ENCODE measurements around the gene MANEAL. TPM values are rescaled to one million over a fixed set of nuclear protein-coding genes. Genes with fewer than 3 reads are reported as not detected.

MANEAL gene, protein sequence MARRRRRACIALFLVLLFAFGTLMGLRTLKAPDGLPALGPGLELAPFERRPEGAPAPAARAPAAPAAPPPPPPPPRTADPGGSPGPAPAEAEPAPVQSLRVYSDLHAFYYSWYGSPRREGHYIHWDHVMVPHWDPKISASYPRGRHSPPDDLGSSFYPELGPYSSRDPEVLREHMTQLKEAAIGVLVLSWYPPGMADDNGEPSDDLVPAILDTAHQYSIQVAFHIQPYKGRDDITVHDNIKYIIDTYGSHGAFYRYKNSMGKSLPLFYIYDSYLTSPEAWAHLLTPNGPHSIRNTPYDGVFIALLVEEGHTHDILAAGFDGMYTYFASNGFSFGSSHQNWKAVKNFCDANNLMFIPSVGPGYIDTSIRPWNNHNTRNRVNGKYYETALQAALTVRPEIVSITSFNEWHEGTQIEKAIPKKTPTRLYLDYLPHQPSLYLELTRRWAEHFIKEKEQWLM
- total RNA-seq (3.3 TPM), polyA plus RNA-seq (3.1 TPM)

DNA sequence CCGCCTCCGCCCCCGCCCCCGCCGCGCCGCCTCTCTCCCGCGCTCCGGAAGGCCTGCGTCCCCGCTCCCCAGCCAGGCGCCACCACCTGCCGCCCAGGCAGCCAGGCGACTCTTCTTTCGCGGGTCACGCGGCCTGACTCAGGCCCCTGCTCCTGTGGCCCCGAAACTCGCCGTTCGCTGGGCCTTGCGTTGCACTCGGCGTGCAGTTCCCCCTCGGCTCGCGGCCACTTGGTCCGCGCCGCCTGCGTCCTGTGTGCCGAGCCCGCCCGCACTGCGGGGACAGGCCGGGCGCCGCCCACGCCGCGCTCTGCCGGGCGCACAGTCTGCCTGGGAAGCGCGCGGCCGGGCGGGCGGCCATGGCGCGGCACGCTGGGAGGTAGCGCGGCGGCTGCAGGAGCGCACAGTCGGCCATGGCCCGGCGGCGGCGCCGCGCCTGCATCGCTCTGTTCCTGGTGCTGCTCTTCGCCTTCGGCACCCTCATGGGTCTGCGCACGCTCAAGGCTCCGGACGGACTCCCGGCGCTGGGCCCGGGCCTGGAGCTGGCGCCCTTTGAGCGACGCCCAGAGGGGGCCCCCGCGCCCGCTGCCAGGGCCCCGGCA lies at the start of gene MANEAL:
TSS of gene MANEAL (plus strand) at position 75 of the 599 bp plus-strand sequence. CDS start at position 411, 336 bp downstream.
- WGBS: under 1% methylated on average over 80 of the region's 82 CpGs
- Histone ChIP-seq H3K27ac (ENCODE audit: low read depth) (no peak within 1 kb of the TSS), H3K4me3 (ENCODE audit: low read depth, low read length) (peak within 1 kb of the TSS; percentile 68), H3K36me3 (ENCODE audit: insufficient read depth) (no peaks in the 10 kb centered on the region), H3K4me1 (ENCODE audit: insufficient read depth) (peaks cover 5% of the 10 kb centered on the region)
- no peak for DNase-seq (ENCODE audit: extremely low spot score)

DNA sequence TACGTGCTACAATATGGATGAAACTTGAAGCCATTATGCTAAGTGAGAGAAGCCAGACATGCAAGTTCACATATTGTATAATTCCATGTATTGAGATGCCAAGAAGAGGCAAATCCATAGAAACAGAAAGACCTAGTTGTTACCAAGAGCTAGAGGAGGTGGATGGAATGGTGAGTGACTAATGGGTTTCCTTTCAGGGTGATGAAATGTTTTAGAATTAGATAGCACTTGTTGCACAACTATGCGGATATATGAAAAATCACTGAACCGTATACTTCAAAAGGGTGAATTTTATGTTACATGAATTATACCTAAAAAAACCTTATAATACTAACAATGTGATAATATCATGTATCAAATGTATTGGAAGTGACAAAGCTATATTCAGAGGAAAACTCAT lies 46.8 kb upstream of the MANEAL start:
- Histone ChIP-seq H3K4me1 (ENCODE audit: insufficient read depth) (no peaks in the 10 kb centered on the region), H3K4me3 (ENCODE audit: low read depth, low read length) (no peak overlapping the region), H3K27ac (ENCODE audit: low read depth) (no peak overlapping the region), H3K36me3 (ENCODE audit: insufficient read depth) (no peaks in the 10 kb centered on the region)
- no peak for DNase-seq (ENCODE audit: extremely low spot score)
- 94% methylated on average over 3 of the region's 3 CpGs for WGBS

DNA sequence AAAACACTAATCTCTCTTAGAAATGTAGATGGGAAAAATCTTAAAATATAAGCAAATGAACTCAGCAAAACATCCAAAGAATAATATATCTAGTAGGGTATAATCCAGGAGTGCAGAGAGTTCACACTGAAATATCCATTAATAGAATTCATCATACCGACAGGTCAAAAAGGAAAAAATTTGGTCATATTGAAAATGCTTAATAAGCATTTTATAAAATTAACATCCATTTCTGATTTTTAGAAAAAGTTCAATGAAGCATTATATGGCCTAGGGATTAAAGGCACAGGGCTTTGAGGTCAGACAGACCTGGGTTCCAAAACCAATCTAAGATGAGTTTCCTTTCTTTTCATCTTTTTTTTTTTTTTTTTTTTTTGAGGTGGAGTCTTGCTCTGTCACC lies 45.1 kb upstream of the MANEAL start:
- H3K27ac ChIP-seq (ENCODE audit: low read depth): no peak overlapping the region
- H3K4me1 ChIP-seq (ENCODE audit: insufficient read depth): no peaks in the 10 kb centered on the region
- WGBS: 90% methylated on average over 1 of the region's 1 CpG
- no peak overlapping the region for H3K4me3 ChIP-seq (ENCODE audit: low read depth, low read length)
- DNase-seq (ENCODE audit: extremely low spot score): no peak
- no peaks in the 10 kb centered on the region for H3K36me3 ChIP-seq (ENCODE audit: insufficient read depth)

DNA sequence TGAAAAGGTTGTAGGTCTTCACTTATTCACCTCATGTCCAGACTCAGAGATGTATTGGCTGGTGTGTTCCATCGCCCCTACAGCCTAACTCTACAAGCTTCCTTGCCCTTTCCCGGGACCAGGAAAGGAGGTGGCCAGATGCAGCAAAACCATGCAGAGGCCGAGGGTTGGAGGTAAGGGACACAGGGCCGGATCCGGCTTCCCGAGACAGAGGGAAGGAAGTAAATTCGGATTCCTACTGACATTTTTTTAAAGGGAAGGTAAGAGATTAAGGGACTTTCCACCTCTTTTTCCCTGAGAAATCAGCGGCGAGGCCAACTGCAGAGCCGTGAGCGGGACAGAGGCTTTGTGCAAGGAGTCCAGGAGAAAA lies 41.4 kb upstream of the MANEAL start:
- Histone ChIP-seq H3K27ac (ENCODE audit: low read depth) (no peak overlapping the region), H3K4me1 (ENCODE audit: insufficient read depth) (no peaks in the 10 kb centered on the region), H3K4me3 (ENCODE audit: low read depth, low read length) (peak overlapping the region; percentile 48), H3K36me3 (ENCODE audit: insufficient read depth) (no peaks in the 10 kb centered on the region)
- 24% methylated on average over 11 of the region's 11 CpGs for WGBS
- no peak for DNase-seq (ENCODE audit: extremely low spot score)

DNA sequence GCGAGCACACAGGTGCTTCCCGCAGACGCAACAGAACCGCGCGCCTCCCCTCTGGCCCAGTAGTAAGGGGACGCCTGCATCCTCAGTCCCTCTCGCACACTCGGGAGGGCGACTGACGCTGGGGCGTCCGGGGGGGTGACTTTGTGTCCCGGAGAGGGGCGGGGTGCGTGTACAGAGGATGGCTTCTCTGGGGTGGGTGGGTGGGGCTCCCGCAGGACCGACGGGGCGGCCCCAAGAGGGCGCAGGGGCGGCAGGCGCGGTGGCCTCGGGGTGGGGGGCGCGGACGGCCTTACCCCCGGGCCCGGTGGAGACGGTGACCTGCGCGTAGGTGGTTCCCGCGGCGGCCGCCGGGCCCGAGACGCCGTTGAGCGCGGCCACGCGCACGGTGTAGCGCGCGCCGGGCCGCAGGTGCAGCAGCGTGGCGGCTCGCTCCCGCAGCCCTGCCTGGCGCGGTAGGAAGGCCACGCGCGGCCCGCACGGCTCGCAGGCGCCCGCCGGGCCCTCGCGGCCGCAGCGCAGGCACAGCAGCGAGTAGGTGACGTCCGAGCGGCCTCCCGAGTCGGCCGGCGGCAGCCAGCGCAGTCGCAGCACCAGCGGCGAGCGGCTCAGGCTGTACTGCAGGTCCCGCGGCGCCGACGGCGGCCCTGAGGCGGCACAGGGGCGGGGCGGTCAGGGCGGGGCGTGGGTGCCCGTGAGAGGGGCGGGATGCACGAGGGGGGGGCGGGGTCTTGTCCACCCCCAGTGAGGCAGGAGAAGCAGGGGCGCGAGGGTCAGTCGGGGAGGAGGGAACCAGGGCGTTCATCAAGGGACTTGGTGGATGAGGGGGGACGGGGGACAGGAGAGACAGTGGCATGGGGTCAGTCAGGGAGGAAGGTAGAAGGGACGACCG lies 40.8 kb upstream of the MANEAL start:
- peak overlapping the region; percentile 48 for H3K4me3 ChIP-seq (ENCODE audit: low read depth, low read length)
- no peaks in the 10 kb centered on the region for H3K4me1 ChIP-seq (ENCODE audit: insufficient read depth)
- no peaks in the 10 kb centered on the region for H3K36me3 ChIP-seq (ENCODE audit: insufficient read depth)
- WGBS: 2% methylated on average over 105 of the region's 105 CpGs
- H3K27ac ChIP-seq (ENCODE audit: low read depth): no peak overlapping the region
- DNase-seq (ENCODE audit: extremely low spot score): no peak

DNA sequence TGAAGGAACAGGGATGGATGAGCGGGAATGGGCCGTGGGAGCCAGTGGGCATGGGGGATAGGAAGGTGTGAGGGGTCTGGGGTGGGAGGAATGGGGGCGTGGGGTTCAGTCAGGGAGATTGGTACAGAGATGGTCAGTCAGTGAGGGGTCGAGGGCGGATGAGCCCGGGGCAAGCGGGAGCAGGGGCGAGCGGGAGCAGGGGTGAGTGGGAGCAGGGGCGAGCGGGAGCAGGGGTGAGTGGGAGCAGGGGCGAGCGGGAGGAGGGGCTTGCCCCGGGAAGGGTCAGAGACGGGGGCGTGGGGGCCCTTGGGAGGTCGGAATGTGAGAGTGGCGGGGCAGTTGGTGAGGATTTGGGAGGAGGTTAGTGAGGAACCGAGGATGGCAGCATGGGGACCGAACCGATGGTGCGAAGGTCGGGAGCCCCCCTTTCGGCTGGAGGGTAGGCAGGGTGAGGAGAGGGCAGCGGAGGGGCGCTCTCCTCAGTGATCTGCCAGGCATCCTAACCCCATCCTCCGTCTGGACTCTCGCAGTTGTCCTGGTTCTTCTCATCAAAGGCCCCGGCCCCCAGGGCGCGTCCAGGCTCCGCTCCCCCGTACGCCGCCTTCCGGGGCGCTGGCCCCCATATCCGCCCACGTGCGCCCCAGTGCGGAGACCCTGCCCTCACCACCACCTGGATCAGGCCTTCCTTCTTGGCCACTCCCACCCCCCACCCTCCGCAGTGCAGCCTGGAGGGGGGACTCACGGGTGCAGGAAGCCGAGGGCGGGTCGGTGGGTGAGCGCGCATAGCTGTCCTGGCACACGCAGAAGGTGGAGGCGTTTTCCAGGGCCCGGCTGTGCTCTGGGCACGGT lies 40.0 kb upstream of the MANEAL start:
- no peaks in the 10 kb centered on the region for H3K36me3 ChIP-seq (ENCODE audit: insufficient read depth)
- no peak for DNase-seq (ENCODE audit: extremely low spot score)
- WGBS: 6% methylated on average over 52 of the region's 52 CpGs
- H3K4me1 ChIP-seq (ENCODE audit: insufficient read depth): no peaks in the 10 kb centered on the region
- H3K4me3 ChIP-seq (ENCODE audit: low read depth, low read length): peak overlapping the region; percentile 48
- H3K27ac ChIP-seq (ENCODE audit: low read depth): no peak overlapping the region

DNA sequence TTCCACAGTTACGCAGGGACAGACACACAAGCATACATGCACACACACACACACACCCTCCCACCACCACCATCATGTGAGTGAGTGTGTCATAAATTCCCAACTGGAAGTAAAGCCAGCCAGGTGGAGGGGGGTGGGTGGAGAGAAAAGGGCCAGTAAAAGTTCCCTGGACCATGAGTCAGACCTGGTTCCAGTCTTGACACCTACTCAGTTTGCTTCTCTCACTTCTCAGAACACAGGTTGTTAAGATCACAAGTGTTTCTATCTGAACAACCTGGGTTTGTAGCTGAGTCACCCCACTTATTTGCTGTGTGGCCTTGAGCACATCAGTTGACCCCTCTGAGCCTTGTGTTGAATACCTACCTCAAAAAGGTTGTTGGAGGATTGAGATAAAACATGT lies 38.4 kb upstream of the MANEAL start:
- Histone ChIP-seq H3K27ac (ENCODE audit: low read depth) (no peak overlapping the region), H3K4me1 (ENCODE audit: insufficient read depth) (no peaks in the 10 kb centered on the region), H3K36me3 (ENCODE audit: insufficient read depth) (no peaks in the 10 kb centered on the region), H3K4me3 (ENCODE audit: low read depth, low read length) (no peak overlapping the region)
- no peak for DNase-seq (ENCODE audit: extremely low spot score)
- 84% methylated on average over 1 of the region's 1 CpG for WGBS

DNA sequence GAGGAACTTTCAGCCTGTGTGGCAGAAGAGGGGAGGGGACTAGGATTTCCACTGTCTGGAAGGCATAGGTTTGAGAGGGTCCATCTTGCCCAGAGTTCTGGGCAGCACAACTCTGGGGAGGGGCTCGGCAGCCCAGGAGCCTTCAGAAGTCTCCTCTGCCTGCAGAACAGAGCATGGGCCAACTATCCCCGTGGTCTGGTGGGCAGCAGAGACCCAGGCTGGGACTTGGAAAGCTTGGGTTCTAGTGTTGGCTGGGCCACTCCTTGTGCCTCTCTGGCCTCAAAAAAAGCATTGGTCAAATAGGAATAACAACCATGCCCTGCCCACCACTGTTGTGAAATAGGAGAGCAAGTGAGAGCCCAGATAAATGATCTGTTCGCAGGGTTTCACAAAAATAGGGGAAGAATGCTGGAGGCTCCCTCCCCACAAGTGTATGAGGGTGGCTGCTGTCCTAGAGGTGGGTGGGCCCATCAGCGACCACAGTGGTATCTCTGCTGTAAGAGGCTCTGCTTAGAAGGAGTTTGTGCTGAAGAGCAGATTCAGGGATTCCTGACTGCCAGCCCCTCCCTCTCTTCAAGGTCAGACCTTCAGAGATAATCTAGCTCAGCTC lies 37.6 kb upstream of the MANEAL start:
- DNase-seq (ENCODE audit: extremely low spot score): no peak
- no peak overlapping the region for H3K4me3 ChIP-seq (ENCODE audit: low read depth, low read length)
- 61% methylated on average over 4 of the region's 4 CpGs for WGBS

DNA sequence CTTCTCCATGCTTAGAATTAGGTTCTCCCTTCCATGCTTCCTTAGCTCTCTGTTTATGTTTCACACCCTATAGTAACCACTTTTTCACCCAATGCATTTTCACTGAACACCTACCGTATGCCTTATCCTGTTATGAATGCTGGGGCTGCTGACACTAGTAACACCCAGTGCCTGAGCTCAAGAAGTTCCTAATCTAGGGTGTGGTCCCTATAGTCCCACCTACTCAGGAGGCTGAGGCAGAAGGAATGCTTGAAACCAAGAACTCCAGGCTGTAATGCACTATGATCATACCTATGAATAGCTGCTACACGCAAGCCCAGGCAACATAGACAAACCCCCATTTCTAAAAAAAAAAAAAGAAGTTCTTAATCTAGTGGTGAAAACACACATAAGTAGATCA lies 34.2 kb upstream of the MANEAL start:
- H3K4me3 ChIP-seq (ENCODE audit: low read depth, low read length): no peak overlapping the region
- DNase-seq (ENCODE audit: extremely low spot score): no peak
- H3K4me1 ChIP-seq (ENCODE audit: insufficient read depth): no peaks in the 10 kb centered on the region
- H3K36me3 ChIP-seq (ENCODE audit: insufficient read depth): no peaks in the 10 kb centered on the region
- no peak overlapping the region for H3K27ac ChIP-seq (ENCODE audit: low read depth)
- WGBS: 79% methylated on average over 2 of the region's 2 CpGs

More for the DNA sequence above, 37.6 kb upstream of the MANEAL start:
- Histone ChIP-seq H3K36me3 (ENCODE audit: insufficient read depth) (no peaks in the 10 kb centered on the region), H3K4me1 (ENCODE audit: insufficient read depth) (no peaks in the 10 kb centered on the region), H3K27ac (ENCODE audit: low read depth) (no peak overlapping the region)

DNA sequence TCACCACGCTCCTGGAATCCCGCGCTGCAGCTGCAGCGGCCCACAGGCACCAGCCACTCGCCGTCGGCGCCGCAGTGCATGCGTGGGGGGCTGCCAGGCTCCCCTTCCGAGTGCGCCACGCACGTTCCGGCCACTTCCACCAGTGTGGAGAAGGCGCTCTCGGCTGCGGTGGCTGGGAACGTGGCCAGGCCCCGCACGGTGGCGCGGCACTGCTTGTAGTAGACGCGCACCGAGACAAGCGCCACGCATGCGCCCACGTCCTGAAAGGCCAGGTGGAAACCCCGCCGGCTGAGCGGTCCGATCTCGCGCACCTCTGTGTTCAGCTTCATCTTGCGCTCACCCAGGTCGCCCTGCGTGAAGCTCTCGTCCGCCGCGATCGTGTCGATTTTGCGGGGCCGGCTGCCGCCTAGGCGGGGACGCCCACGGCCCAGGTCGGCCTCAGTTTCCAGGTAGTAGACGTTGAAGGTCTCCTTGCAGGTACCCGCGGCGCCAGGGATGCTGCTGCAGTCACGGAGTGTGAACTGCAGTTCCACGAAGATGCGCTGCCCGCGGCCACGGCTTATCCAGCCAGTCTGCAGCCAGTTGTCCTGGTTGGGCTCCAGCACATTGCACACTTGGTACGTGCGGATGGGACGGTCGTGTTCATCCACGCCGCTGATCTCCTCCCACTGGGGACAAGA lies 32.1 kb upstream of the MANEAL start:
- H3K36me3 ChIP-seq (ENCODE audit: insufficient read depth): no peaks in the 10 kb centered on the region
- DNase-seq (ENCODE audit: extremely low spot score): no peak
- whole genome bisulfite sequencing: 49% methylated on average over 68 of the region's 68 CpGs

DNA sequence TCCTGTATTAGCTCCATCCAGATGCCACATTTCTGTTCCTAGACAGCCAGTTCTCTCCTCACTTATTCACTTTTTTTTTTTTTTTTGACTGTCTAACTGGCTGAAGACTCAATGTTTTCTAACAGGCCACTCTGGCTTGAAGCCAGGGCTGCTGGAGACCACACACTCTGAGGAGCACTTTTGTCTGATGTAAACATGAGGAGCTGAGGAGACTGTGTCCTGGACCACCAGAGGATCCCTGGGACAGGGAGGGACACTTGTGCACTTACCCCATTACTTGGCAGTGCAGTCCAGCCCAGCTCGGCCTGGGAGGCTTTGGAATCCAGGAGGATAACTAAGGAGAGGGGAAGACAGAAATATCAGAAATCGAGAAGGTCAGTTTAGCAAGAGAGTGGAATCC lies 31.1 kb upstream of the MANEAL start:
- no peak for DNase-seq (ENCODE audit: extremely low spot score)
- no peak overlapping the region for H3K4me3 ChIP-seq (ENCODE audit: low read depth, low read length)

More for the DNA sequence above, 32.1 kb upstream of the MANEAL start:
- Histone ChIP-seq H3K27ac (ENCODE audit: low read depth) (no peak overlapping the region), H3K4me3 (ENCODE audit: low read depth, low read length) (no peak overlapping the region), H3K4me1 (ENCODE audit: insufficient read depth) (no peaks in the 10 kb centered on the region)

DNA sequence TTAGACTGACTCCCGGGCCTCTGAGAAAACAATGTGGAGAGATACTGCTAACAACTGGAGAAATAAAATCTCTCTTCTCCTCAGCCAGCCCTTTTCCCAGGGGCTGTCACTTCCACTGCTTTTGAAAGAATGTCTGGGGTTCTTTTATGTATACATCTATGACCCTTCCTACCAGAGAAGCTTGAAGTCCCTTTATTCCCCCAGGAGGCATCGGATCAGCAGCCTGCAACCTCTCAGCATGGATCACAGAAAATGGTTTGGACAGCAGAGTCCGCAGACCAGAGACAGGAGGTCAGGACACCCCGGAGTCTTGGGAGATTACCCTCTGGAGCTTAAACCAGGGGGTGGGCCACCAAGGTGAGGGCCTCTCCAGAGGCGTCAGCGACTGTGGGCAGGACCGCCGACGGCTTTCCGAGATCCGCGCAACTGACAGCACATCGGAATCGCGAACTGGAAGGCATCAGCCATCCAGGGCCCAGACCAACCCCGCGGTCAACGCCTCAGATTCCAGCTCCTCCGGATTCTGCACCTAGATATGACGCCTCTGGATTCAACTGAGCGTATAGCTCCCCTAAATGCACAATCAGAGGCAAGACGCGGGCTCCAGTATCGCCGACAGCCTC lies 29.7 kb upstream of the MANEAL start:
- no peak for DNase-seq (ENCODE audit: extremely low spot score)
- no peaks in the 10 kb centered on the region for H3K36me3 ChIP-seq (ENCODE audit: insufficient read depth)
- H3K4me3 ChIP-seq (ENCODE audit: low read depth, low read length): no peak overlapping the region
- H3K27ac ChIP-seq (ENCODE audit: low read depth): no peak overlapping the region
- H3K4me1 ChIP-seq (ENCODE audit: insufficient read depth): no peaks in the 10 kb centered on the region
- 24% methylated on average over 25 of the region's 25 CpGs for WGBS

More for the DNA sequence above, 31.1 kb upstream of the MANEAL start:
- WGBS: 72% methylated on average over 2 of the region's 2 CpGs
- no peaks in the 10 kb centered on the region for H3K36me3 ChIP-seq (ENCODE audit: insufficient read depth)
- H3K27ac ChIP-seq (ENCODE audit: low read depth): no peak overlapping the region
- H3K4me1 ChIP-seq (ENCODE audit: insufficient read depth): no peaks in the 10 kb centered on the region

Data from urinary bladder (tissue), 4 donors.